HG03159 (cell line): ENCODE data around the gene RXFP1.

ENCODE experiments used
- ATAC-seq: cut with Tn5 transposase; IDR thresholded peaks from one replicate; pipeline ENCODE4 v1.9.1; 2021; ENCODE audit warnings: mild to moderate bottlenecking, moderate library complexity; ENCODE audit not compliant: unreplicated experiment

Gene RXFP1

GRCh38 chr4:158540125-158540907, 18.6 kb downstream of the RXFP1 start:
- ATAC-seq, result no peak

GRCh38 chr4:158541506-158541905, 19.8 kb downstream of the RXFP1 start:
- no peak for ATAC-seq

- no peak for ATAC-seq
Measured at GRCh38 chr4:158543191-158543590, 21.5 kb downstream of the RXFP1 start.

GRCh38 chr4:158544141-158544540, 22.5 kb downstream of the RXFP1 start:
- ATAC-seq, result no peak

- no peak for ATAC-seq
Measured at GRCh38 chr4:158553364-158553763, 31.7 kb downstream of the RXFP1 start.

- no peak for ATAC-seq
Measured at GRCh38 chr4:158560284-158560683, 38.6 kb downstream of the RXFP1 start.

- ATAC-seq, result no peak
Measured at GRCh38 chr4:158566860-158567259, 45.2 kb downstream of the RXFP1 start.

- ATAC-seq, result no peak
Measured at GRCh38 chr4:158571736-158572135, 50.1 kb downstream of the RXFP1 start.

GRCh38 chr4:158572608-158573007, 50.9 kb downstream of the RXFP1 start:
- no peak for ATAC-seq

GRCh38 chr4:158578476-158578875, 56.8 kb downstream of the RXFP1 start:
- no peak for ATAC-seq

- ATAC-seq, result no peak
Measured at GRCh38 chr4:158580064-158580463, 58.4 kb downstream of the RXFP1 start.

GRCh38 chr4:158581161-158581560, 59.5 kb downstream of the RXFP1 start:
- ATAC-seq, result no peak

- ATAC-seq, result no peak
Measured at GRCh38 chr4:158586881-158587280, 65.2 kb downstream of the RXFP1 start.

- no peak for ATAC-seq
Measured at GRCh38 chr4:158588285-158588684, 66.6 kb downstream of the RXFP1 start.

GRCh38 chr4:158588777-158589176, 67.1 kb downstream of the RXFP1 start:
- ATAC-seq, result no peak

GRCh38 chr4:158590306-158590705, 68.6 kb downstream of the RXFP1 start:
- ATAC-seq, result no peak

GRCh38 chr4:158590824-158591223, 69.1 kb downstream of the RXFP1 start:
- no peak for ATAC-seq

- ATAC-seq, result no peak
Measured at GRCh38 chr4:158597879-158598596, 76.4 kb downstream of the RXFP1 start.

GRCh38 chr4:158599150-158599549, 77.5 kb downstream of the RXFP1 start:
- no peak for ATAC-seq

- no peak for ATAC-seq
Measured at GRCh38 chr4:158599765-158600498, 78.2 kb downstream of the RXFP1 start.

- no peak for ATAC-seq
Measured at GRCh38 chr4:158604369-158604768, 82.7 kb downstream of the RXFP1 start.

- ATAC-seq, result no peak
Measured at GRCh38 chr4:158605393-158605792, 83.7 kb downstream of the RXFP1 start.
